Osteoblast (primary cell): Measurements from ENCODE around the gene ENDOD1. TPM values are rescaled to one million over a fixed set of nuclear protein-coding genes. Genes with fewer than 3 reads are reported as not detected.

Experiments used
- DNase-seq: peaks from one replicate; pipeline ENCODE4 v3.0.0; 2011; ENCODE audit warnings: low spot score, mixed read lengths; ENCODE audit not compliant: insufficient read length; ENCODE audit errors: missing footprints
- H2AFZ ChIP-seq: 2 replicates; pipeline ENCODE4 v1.6.0; 2011; ENCODE audit warnings: mild to moderate bottlenecking, low read length
- H3K27ac ChIP-seq: 2 replicates; pipeline ENCODE4 v1.5.1; 2011; ENCODE audit warnings: mild to moderate bottlenecking, low read depth, low read length, moderate library complexity
- H3K27me3 ChIP-seq: 2 replicates; pipeline ENCODE4 v1.6.0; 2012; ENCODE audit warnings: mild to moderate bottlenecking, control low read depth, inconsistent platforms, low read length, moderate library complexity; ENCODE audit not compliant: insufficient read depth
- H3K36me3 ChIP-seq: 2 replicates; pipeline ENCODE4 v1.5.1; 2011; ENCODE audit warnings: mild to moderate bottlenecking, low read length, control low read depth, moderate library complexity; ENCODE audit not compliant: insufficient read depth
- H3K4me1 ChIP-seq: 2 replicates; pipeline ENCODE4 v1.5.1; 2011; ENCODE audit warnings: mild to moderate bottlenecking, low read length, control low read depth, moderate library complexity; ENCODE audit not compliant: insufficient read depth
- H3K4me2 ChIP-seq: 2 replicates; pipeline ENCODE4 v1.6.0; 2011; ENCODE audit warnings: mild to moderate bottlenecking, low read length; ENCODE audit not compliant: insufficient read depth
- H3K4me3 ChIP-seq: fragments of 200-600 bp; sonication (generic); 3 replicates; pipeline ENCODE4 v1.5.1; 2012; ENCODE audit warnings: mild to moderate bottlenecking, low read length, inconsistent platforms; ENCODE audit not compliant: insufficient read depth
- H3K79me2 ChIP-seq: 2 replicates; pipeline ENCODE4 v1.6.0; 2012; ENCODE audit warnings: mild to moderate bottlenecking, low read length, control low read depth, inconsistent platforms; ENCODE audit not compliant: insufficient read depth
- H3K9me3 ChIP-seq: 2 replicates; pipeline ENCODE4 v1.5.1; 2011; ENCODE audit warnings: low read depth, low read length, control low read depth
- H4K20me1 ChIP-seq: 2 replicates; pipeline ENCODE4 v1.6.0; 2012; ENCODE audit warnings: mild to moderate bottlenecking, low read length, control low read depth; ENCODE audit not compliant: insufficient read depth
- total RNA-seq: library from RNA; depleted of rRNA; stranded (reverse); fragments of >200 nt; gene quantifications from 2 replicates; pipeline ENCODE4 v1.2.3, GENCODE V29; 2012
- TF ChIP-seq, protein P1 (sequence below): IDR thresholded peaks from 2 replicates; pipeline ENCODE4 v1.5.1; 2011; ENCODE audit warnings: mild to moderate bottlenecking, low read depth, low read length, moderate library complexity; ENCODE audit errors: extremely low read depth

ENDOD1 gene
- total RNA-seq, 1 donor, result 44.2 TPM

DNA sequence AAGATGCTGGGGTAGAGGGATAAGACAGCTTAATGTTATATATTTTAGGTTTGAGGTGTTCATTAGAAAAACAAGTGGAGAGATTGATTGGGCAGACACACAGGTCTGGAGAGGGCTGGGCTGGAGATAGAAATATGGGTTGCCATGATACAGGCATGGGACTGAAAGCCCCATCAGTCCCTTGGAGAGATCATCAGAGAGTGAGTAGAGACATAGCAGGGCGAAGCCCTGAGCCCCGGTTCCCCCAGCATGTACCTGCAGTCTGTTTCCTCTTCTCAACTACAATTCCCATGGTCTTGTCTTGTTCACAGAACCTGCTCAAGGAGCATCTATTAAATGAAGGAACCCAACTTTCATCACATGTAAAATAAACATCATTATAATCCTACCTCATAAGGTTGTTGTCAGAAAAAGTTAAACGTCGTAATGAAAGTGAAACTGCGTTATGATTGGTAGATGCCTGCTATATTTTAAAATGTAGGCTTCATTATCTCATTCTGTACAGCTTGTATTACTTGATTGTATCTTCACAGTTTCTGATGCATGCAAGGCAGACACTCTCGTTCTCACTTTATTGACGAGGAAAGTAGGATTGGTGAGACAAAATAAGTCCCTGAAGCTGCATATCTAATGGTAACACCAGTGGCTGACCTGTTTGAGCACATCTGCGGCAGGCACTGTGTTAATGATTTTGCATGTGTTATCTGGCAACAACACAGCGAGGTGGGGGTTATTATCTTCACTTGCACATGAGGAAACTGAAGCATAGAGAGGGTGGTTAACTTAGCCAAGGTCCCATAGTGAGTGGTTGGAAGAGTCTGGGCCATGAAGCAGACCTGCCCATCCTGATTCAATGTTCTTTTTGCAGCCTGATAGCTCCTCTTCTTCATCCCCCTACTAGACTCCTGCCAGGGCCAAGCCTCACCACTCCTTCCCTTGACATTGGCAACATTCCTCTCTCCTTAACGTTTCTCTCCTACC, 63.5 kb downstream of the ENDOD1 start:
- H4K20me1 ChIP-seq, result no peaks in the 10 kb centered on the region
- peak overlapping the region; percentile 41 for H3K4me3 ChIP-seq
- H3K79me2 ChIP-seq, result no peaks in the 10 kb centered on the region
- H3K9me3 ChIP-seq, result no peaks in the 10 kb centered on the region
- no peak for DNase-seq
- H3K4me1 ChIP-seq, result peaks cover 15% of the 10 kb centered on the region
- TF ChIP-seq, protein P1, sequence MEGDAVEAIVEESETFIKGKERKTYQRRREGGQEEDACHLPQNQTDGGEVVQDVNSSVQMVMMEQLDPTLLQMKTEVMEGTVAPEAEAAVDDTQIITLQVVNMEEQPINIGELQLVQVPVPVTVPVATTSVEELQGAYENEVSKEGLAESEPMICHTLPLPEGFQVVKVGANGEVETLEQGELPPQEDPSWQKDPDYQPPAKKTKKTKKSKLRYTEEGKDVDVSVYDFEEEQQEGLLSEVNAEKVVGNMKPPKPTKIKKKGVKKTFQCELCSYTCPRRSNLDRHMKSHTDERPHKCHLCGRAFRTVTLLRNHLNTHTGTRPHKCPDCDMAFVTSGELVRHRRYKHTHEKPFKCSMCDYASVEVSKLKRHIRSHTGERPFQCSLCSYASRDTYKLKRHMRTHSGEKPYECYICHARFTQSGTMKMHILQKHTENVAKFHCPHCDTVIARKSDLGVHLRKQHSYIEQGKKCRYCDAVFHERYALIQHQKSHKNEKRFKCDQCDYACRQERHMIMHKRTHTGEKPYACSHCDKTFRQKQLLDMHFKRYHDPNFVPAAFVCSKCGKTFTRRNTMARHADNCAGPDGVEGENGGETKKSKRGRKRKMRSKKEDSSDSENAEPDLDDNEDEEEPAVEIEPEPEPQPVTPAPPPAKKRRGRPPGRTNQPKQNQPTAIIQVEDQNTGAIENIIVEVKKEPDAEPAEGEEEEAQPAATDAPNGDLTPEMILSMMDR, result no peak
- H3K36me3 ChIP-seq, result no peaks in the 10 kb centered on the region
- H3K4me2 ChIP-seq, result peak overlapping the region; percentile 60
- no peaks in the 10 kb centered on the region for H3K27me3 ChIP-seq
- no peak overlapping the region for H3K27ac ChIP-seq
- H2AFZ ChIP-seq, result peak overlapping the region; percentile 23

DNA sequence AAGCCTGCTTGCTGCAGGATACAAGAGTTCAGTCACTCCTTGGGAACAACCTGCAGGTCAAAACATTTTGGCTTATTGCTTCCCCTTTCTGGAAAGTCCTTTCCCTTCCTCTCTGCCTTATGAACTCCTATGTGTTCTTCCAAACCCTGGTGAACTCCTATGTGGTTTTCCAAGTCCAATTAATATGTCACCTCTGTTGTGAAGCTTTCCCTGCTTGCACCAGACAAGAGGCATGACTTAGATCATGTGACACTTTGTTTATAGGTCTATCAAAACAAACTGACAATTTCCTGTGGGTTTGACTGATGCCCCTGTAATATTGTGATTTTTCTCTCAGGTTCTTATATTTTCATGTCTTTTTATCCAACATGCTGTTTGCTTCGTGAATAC, 64.2 kb downstream of the ENDOD1 start:
- Histone ChIP-seq H3K4me2 (no peak overlapping the region), H4K20me1 (no peaks in the 10 kb centered on the region), H3K4me3 (no peak overlapping the region), H3K27ac (no peak overlapping the region), H3K4me1 (peaks cover 12% of the 10 kb centered on the region), H3K9me3 (no peaks in the 10 kb centered on the region), H2AFZ (no peak overlapping the region), H3K27me3 (no peaks in the 10 kb centered on the region), H3K79me2 (no peaks in the 10 kb centered on the region), H3K36me3 (no peaks in the 10 kb centered on the region)
- TF ChIP-seq, protein P1, result no peak
- DNase-seq, result no peak

DNA sequence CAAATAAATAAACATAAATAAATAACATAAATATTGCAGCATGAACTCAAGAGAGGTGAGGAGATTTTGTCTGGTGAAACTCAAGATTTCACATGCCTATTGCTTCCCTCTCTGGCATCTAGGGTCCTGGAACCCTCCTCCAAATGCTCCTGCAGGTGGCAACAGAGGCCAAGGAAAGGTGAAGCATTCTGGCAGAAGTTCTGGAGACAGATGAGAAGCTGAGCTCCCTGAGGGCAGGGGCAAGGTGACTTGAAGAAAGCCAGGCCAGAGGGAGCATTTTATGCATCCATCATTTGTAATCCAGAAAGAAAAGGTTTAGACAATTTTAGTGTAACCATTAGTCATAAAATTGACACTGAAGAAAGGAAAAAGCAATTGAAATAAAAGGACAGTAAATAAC, 64.9 kb downstream of the ENDOD1 start:
- peaks cover 10% of the 10 kb centered on the region for H3K4me1 ChIP-seq
- peak; percentile 74 for DNase-seq
- H3K79me2 ChIP-seq, result no peaks in the 10 kb centered on the region
- H3K36me3 ChIP-seq, result no peaks in the 10 kb centered on the region
- no peak overlapping the region for H3K27ac ChIP-seq
- no peak overlapping the region for H3K4me3 ChIP-seq
- no peaks in the 10 kb centered on the region for H3K27me3 ChIP-seq
- no peaks in the 10 kb centered on the region for H4K20me1 ChIP-seq
- H2AFZ ChIP-seq, result no peak overlapping the region
- TF ChIP-seq, protein P1, result peak; percentile 62
- H3K9me3 ChIP-seq, result no peaks in the 10 kb centered on the region
- no peak overlapping the region for H3K4me2 ChIP-seq

DNA sequence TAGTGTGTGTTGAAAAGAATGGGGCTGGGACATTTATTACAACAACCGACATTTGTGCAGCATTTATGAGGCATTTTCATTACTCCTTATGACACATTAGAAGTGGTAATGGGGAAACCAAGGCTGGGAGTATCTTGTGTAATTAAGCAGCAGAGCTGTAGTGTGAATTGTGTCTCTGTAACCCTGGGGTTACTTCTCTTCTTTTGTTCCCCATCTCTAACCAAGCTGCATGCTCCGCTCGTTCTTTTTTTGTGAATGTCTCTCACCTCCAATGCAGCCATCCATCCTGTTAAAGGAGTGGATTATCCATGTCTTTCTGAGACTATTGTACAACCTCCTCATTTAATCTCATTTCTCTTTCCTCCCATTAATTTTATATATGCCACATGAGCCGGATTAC, 65.7 kb downstream of the ENDOD1 start:
- Histone ChIP-seq H3K4me3 (no peak overlapping the region), H2AFZ (no peak overlapping the region), H3K79me2 (no peaks in the 10 kb centered on the region), H3K27me3 (no peaks in the 10 kb centered on the region), H3K4me1 (peaks cover 3% of the 10 kb centered on the region), H3K27ac (no peak overlapping the region), H3K4me2 (no peak overlapping the region), H3K9me3 (no peaks in the 10 kb centered on the region), H4K20me1 (no peaks in the 10 kb centered on the region), H3K36me3 (no peaks in the 10 kb centered on the region)
- peak; percentile 67 for DNase-seq
- TF ChIP-seq, protein P1, result no peak
